Spinal cord (tissue), 4 donors: ENCODE measurements around the gene RAB2B. TPM values are rescaled to one million over a fixed set of nuclear protein-coding genes. Genes with fewer than 3 reads are reported as not detected.

Experiments
- polyA plus RNA-seq, 2 donors: library from polyadenylated mRNA; unstranded; fragments of 120-200 nt; gene quantifications; one replicate each; pipeline ENCODE4 v1.2.1, GENCODE V29; 2013; ENCODE audit not compliant: insufficient read length in 2 of 2
- small RNA-seq: library from RNA; depleted of rRNA; stranded (forward); fragments of <200 nt; gene quantifications from one replicate; pipeline ENCODE3, GENCODE V24; 2014; ENCODE audit warnings: low replicate concordance
- total RNA-seq, 2 donors: library from RNA; depleted of rRNA in 1 of 2; stranded (reverse); fragments of 120-200 nt in 1 of 2; fragments of >200 nt in 1 of 2; gene quantifications; one replicate each; pipeline versions ENCODE4 v1.2.3 to v1.2.4, GENCODE V29; 2013 to 2014

Gene RAB2B
- total and polyA plus RNA-seq, 4 donors: 36.9 to 49.3 (median 42.1) TPM

Small RNA genes lying within 50 kb of the gene (small RNA-seq; reads per million reads assigned to genes)
- not detected for gene RN7SL650P

Other genes with a start within 250 kb of the RAB2B start
- 100 to 1,000 TPM; 497 to 536 TPM for gene HNRNPC, start 207.5 kb downstream of the RAB2B start, total RNA-seq
- gene HNRNPC, start 207.5 kb downstream of the RAB2B start, polyA plus RNA-seq: 100 to 1,000 TPM; 492 to 522 TPM
- gene RPGRIP1, start 196.9 kb downstream of the RAB2B start, total RNA-seq: under 1 TPM; 0.33 to 0.50 TPM
- 1 to 10 TPM in 1 of 2 donors, under 1 TPM in 1; 0.78 to 1.3 TPM for gene RPGRIP1, start 196.9 kb downstream of the RAB2B start, polyA plus RNA-seq
- 10 to 100 TPM; 75.0 to 88.8 TPM for gene SUPT16H, start 92.9 kb downstream of the RAB2B start, total RNA-seq
- 10 to 100 TPM; 88.8 to 98.0 TPM for gene SUPT16H, start 92.9 kb downstream of the RAB2B start, polyA plus RNA-seq
- gene CHD8, start 20.8 kb downstream of the RAB2B start, total RNA-seq: 10 to 100 TPM; 63.9 to 85.6 TPM
- 10 to 100 TPM; 79.5 to 84.0 TPM for gene CHD8, start 20.8 kb downstream of the RAB2B start, polyA plus RNA-seq
- 10 to 100 TPM; 25.9 to 39.1 TPM for gene TOX4, start 236 bp upstream of the RAB2B start, total RNA-seq
- 10 to 100 TPM; 55.0 to 59.9 TPM for gene TOX4, start 236 bp upstream of the RAB2B start, polyA plus RNA-seq
- 10 to 100 TPM; 64.9 to 79.0 TPM for gene METTL3, start 34.4 kb upstream of the RAB2B start, total RNA-seq
- 10 to 100 TPM; 75.3 to 78.1 TPM for gene METTL3, start 34.4 kb upstream of the RAB2B start, polyA plus RNA-seq
- 10 to 100 TPM; 36.9 to 47.0 TPM for gene SALL2, start 49.4 kb upstream of the RAB2B start, total RNA-seq
- 100 to 1,000 TPM; 121 to 158 TPM for gene SALL2, start 49.4 kb upstream of the RAB2B start, polyA plus RNA-seq
- not detected for gene OR10G3, start 103.1 kb upstream of the RAB2B start, total RNA-seq
- gene OR10G3, start 103.1 kb upstream of the RAB2B start, polyA plus RNA-seq: not detected
- not detected for gene OR10G2, start 158.0 kb upstream of the RAB2B start, total RNA-seq
- not detected for gene OR10G2, start 158.0 kb upstream of the RAB2B start, polyA plus RNA-seq
- gene OR4E2, start 176.9 kb upstream of the RAB2B start, total RNA-seq: not detected
- gene OR4E2, start 176.9 kb upstream of the RAB2B start, polyA plus RNA-seq: not detected
- gene OR4E1, start 196.9 kb upstream of the RAB2B start, total RNA-seq: not detected
- under 1 TPM; 0.06 to 0.09 TPM for gene OR4E1, start 196.9 kb upstream of the RAB2B start, polyA plus RNA-seq